ENCODE results near the gene IQCN. TPM values are rescaled to one million over a fixed set of nuclear protein-coding genes. Genes with fewer than 3 reads are reported as not detected.

IQCN gene
- total RNA-seq, 2 donors from 2014 or later, result 4.1 to 19.5 TPM

DNA sequence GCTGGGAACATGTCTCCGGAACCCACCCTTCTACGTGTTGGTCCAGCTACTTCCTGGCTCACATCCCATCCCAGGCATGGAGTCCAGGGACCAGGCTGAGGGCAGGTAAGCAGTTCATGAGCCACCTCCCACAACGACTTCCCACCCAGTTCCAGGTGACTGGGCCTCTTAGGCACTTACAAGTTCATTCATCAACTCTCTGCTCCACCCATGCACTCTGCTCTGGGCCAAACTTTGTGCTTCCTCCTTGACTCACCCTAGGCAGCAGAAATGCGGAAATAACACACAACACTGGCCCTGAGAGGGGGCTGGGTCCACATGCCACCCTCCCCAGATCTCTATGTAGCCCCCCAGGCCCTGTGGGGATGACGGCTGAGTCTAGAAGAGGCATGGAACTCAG, 20.5 kb downstream of the IQCN start:
- Histone ChIP-seq H3K27ac (no peak overlapping the region), H3K36me3 (no peaks in the 10 kb centered on the region), H3K27me3 (replicated peaks; ENCODE audit: insufficient read depth) (no peaks in the 10 kb centered on the region), H3K9me3 (no peaks in the 10 kb centered on the region), H3K4me1 (replicated peaks) (no peaks in the 10 kb centered on the region), H3K4me3 (no peak overlapping the region)
- 34% methylated on average over 5 of the region's 5 CpGs for WGBS
- DNase-seq (ENCODE audit: low spot score), result no peak
- TF ChIP-seq, protein P1, sequence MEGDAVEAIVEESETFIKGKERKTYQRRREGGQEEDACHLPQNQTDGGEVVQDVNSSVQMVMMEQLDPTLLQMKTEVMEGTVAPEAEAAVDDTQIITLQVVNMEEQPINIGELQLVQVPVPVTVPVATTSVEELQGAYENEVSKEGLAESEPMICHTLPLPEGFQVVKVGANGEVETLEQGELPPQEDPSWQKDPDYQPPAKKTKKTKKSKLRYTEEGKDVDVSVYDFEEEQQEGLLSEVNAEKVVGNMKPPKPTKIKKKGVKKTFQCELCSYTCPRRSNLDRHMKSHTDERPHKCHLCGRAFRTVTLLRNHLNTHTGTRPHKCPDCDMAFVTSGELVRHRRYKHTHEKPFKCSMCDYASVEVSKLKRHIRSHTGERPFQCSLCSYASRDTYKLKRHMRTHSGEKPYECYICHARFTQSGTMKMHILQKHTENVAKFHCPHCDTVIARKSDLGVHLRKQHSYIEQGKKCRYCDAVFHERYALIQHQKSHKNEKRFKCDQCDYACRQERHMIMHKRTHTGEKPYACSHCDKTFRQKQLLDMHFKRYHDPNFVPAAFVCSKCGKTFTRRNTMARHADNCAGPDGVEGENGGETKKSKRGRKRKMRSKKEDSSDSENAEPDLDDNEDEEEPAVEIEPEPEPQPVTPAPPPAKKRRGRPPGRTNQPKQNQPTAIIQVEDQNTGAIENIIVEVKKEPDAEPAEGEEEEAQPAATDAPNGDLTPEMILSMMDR (IDR thresholded peaks at IDR 0.05), result no peak
- TF ChIP-seq POLR2AphosphoS5 (IDR thresholded peaks at IDR 0.05), result no peak
- TF ChIP-seq POLR2A (IDR thresholded peaks at IDR 0.05), result no peak
- intact Hi-C loops (cut with DNase I), result loop anchor here (5.0 kb wide), 2 partner anchors 61 to 141 kb away; partner anchors contain the start of gene MPV17L2

DNA sequence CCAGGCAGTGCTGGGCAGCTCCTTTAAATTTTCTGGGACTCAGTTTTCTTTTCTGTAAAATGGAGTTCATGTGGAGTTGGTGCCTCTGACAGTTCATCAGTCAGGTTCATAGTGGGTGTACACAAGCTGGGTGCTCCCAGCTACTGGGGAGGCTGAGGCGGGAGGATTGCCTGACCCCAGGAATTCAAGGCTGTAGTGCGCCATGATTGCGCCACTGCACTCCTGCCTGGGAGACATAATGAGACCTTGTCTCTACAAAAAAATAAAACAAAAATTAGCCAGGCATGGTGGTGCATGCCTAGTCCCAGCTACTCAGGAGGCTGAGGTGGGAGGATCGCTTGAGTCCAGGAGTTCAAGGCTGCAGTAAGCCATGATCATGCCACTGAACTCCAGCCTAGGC, 21.1 kb downstream of the IQCN start:
- no peak for TF ChIP-seq POLR2AphosphoS5 (IDR thresholded peaks at IDR 0.05)
- TF ChIP-seq POLR2A (IDR thresholded peaks at IDR 0.05), result no peak
- TF ChIP-seq, protein P1 (IDR thresholded peaks at IDR 0.05), result no peak
- H3K4me3 ChIP-seq, result no peak overlapping the region
- H3K27ac ChIP-seq, result no peak overlapping the region
- intact Hi-C loops (cut with DNase I), result loop anchor here (5.0 kb wide), 2 partner anchors 61 to 141 kb away; partner anchors contain the start of gene MPV17L2
- WGBS, result 84% methylated on average over 4 of the region's 4 CpGs
- H3K4me1 ChIP-seq (replicated peaks), result no peaks in the 10 kb centered on the region
- no peaks in the 10 kb centered on the region for H3K27me3 ChIP-seq (replicated peaks; ENCODE audit: insufficient read depth)
- H3K36me3 ChIP-seq, result no peaks in the 10 kb centered on the region
- no peak for DNase-seq (ENCODE audit: low spot score)
- H3K9me3 ChIP-seq, result no peaks in the 10 kb centered on the region

DNA sequence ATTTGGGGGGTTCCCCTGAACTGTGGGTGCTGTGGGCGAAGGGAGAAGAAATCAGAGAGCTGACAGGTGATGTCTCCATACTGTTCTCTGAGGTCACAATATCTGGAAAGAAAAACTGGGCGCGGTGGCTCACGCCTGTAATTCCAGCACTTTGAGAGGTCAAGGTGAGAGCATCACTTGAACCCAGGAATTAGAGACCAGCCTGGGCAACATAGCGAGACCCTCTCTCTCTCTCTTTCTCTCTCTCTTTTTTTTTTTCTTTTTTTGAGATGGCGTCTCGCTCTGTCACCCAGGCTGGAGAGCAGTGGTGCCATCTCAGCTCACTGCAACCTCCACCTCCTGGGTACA, 21.9 kb downstream of the IQCN start:
- no peaks in the 10 kb centered on the region for H3K36me3 ChIP-seq
- no peaks in the 10 kb centered on the region for H3K4me1 ChIP-seq (replicated peaks)
- intact Hi-C loops (cut with DNase I), result loop anchor here (5.0 kb wide), 2 partner anchors 60 to 140 kb away; partner anchors contain the start of gene MPV17L2
- WGBS, result 64% methylated on average over 7 of the region's 7 CpGs
- H3K27ac ChIP-seq, result no peak overlapping the region
- no peak overlapping the region for H3K4me3 ChIP-seq
- no peaks in the 10 kb centered on the region for H3K27me3 ChIP-seq (replicated peaks; ENCODE audit: insufficient read depth)
- no peak for DNase-seq (ENCODE audit: low spot score)
- TF ChIP-seq POLR2A (IDR thresholded peaks at IDR 0.05), result no peak
- TF ChIP-seq POLR2AphosphoS5 (IDR thresholded peaks at IDR 0.05), result no peak
- TF ChIP-seq, protein P1 (IDR thresholded peaks at IDR 0.05), result no peak
- H3K9me3 ChIP-seq, result no peaks in the 10 kb centered on the region

DNA sequence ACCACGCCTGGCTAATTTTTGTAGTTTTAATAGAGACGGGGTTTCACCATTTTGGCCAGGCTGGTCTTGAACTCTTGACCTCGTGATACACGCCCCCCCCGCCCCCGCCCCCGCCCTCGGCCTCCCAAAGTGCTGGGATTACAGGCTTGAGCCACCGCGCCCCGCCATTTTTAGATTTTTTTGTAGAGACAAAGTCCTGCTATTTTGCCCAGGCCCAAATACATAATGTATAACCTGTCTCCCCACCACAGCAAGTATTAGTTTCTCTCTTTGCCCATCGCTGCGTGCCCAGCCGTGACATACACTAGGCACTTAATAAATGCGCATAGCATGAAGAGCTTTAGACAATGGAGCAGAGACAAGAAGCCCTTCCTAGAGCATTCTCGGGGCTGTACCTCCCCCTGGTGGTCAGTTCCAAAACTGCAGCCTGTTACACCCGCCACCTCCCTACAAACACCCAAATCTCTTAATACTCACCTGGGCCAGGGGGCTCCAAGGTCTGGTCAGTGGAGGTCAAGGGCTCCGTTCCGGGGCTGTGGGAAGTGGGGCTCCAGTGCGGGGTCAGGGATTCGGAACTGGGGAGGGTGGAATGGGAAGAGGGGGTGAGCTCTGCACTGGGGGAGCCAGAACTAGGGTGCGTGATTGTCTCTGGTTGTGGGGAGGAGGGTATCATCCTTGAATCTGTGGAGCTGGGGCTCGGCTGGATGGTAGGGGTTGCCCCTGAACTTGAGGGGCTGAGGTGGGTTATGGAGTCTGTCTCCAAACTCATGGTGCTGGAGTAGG, 22.5 kb downstream of the IQCN start:
- DNase-seq (ENCODE audit: low spot score), result peak; percentile 57
- TF ChIP-seq POLR2A (IDR thresholded peaks at IDR 0.05), result no peak
- TF ChIP-seq POLR2AphosphoS5 (IDR thresholded peaks at IDR 0.05), result peak; percentile 57
- TF ChIP-seq, protein P1 (IDR thresholded peaks at IDR 0.05), result peak; percentile 90 to 96 (median 95)
- no peak overlapping the region for H3K27ac ChIP-seq
- intact Hi-C loops (cut with DNase I), result loop anchor here (5.0 kb wide), 2 partner anchors 59 to 139 kb away; partner anchors contain the start of gene MPV17L2
- H3K36me3 ChIP-seq, result no peaks in the 10 kb centered on the region
- no peaks in the 10 kb centered on the region for H3K4me1 ChIP-seq (replicated peaks)
- no peak overlapping the region for H3K4me3 ChIP-seq
- no peaks in the 10 kb centered on the region for H3K27me3 ChIP-seq (replicated peaks; ENCODE audit: insufficient read depth)
- WGBS, result 24% methylated on average over 23 of the region's 23 CpGs
- H3K9me3 ChIP-seq, result no peaks in the 10 kb centered on the region

DNA sequence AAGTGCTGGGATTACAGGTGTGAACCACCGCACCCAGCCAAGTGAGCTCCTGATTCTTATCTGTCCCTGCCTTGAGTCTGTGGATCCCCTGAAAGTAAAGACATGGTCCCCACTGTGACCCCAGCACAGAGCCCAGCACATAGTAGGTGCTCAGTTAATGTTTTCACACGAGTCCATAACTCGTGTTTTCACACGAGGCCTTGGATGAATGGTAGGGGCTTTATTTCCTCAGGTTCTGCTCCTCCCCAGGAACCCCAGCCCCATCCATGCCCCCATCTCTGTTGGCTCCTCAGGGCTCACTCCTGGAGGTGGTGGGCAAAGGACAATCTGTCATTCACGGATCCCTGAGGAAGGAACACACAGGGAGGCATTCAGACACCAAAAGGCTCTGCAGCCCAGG, 24.4 kb downstream of the IQCN start:
- Histone ChIP-seq H3K4me1 (replicated peaks) (no peaks in the 10 kb centered on the region), H3K9me3 (no peaks in the 10 kb centered on the region), H3K36me3 (no peaks in the 10 kb centered on the region), H3K4me3 (no peak overlapping the region), H3K27ac (no peak overlapping the region), H3K27me3 (replicated peaks; ENCODE audit: insufficient read depth) (no peaks in the 10 kb centered on the region)
- DNase-seq (ENCODE audit: low spot score), result no peak
- intact Hi-C loops (cut with DNase I), result loop anchor here (2.0 to 5.0 kb wide), 3 partner anchors 41 to 138 kb away; partner anchors contain the start of gene MPV17L2
- TF ChIP-seq POLR2A (IDR thresholded peaks at IDR 0.05) (no peak), POLR2AphosphoS5 (IDR thresholded peaks at IDR 0.05) (no peak)
- TF ChIP-seq, protein P1 (IDR thresholded peaks at IDR 0.05), result no peak
- 93% methylated on average over 5 of the region's 5 CpGs for WGBS

Measured in prostate gland (tissue), 2 donors.